Transverse colon (tissue), 4 donors: ENCODE results near the gene ACVR1. TPM values are rescaled to one million over a fixed set of nuclear protein-coding genes. Genes with fewer than 3 reads are reported as not detected.

Experiments used
- DNase-seq: peaks from one replicate; pipeline ENCODE4 v3.0.0-alpha.2; 2019
- H3K27ac ChIP-seq, 4 donors: fragments of 200-600 bp; sonication (generic); 2 replicates each; pipeline ENCODE4 v1.5.1; 2016 to 2018; ENCODE audit warnings: inconsistent platforms in 4 of 4
- H3K27me3 ChIP-seq: fragments of 200-600 bp; sonication (generic); 2 replicates; pipeline ENCODE4 v1.5.1; 2017; ENCODE audit warnings: inconsistent platforms
- H3K36me3 ChIP-seq, 4 donors: fragments of 200-600 bp; sonication (generic); 2 replicates each; pipeline ENCODE4 v1.5.1; 2017 to 2019; ENCODE audit warnings: inconsistent platforms in 4 of 4
- H3K4me1 ChIP-seq, 4 donors: fragments of 200-600 bp; sonication (generic); 2 replicates each; pipeline ENCODE4 v1.5.1; 2017 to 2020; ENCODE audit warnings: inconsistent platforms in 4 of 4
- H3K4me3 ChIP-seq, 4 donors: fragments of 200-600 bp; sonication (generic); 1 replicate in 1 of 4; 2 replicates in 3 of 4; pipeline versions ENCODE4 v1.5.1 to v1.6.1; 2017 to 2019; ENCODE audit warnings: inconsistent platforms in 4 of 4
- H3K9me3 ChIP-seq, 2 donors: fragments of 200-600 bp; sonication (generic); 2 replicates each; pipeline ENCODE4 v1.5.1; 2017 to 2019; ENCODE audit warnings: inconsistent platforms in 2 of 2
- EP300 ChIP-seq: sonication (generic); formaldehyde crosslinking; IDR thresholded peaks from one replicate; pipeline ENCODE4 v1.6.1; 2017; ENCODE audit warnings: antibody characterized with exemption, low read depth
- POLR2A ChIP-seq: fragments of 450-650 bp; IDR thresholded peaks from one replicate; pipeline ENCODE4 v1.6.1; 2016; ENCODE audit warnings: antibody characterized with exemption, mild to moderate bottlenecking, moderate library complexity
- POLR2AphosphoS5 ChIP-seq, 3 donors: sonication (generic); formaldehyde crosslinking; IDR thresholded peaks; one replicate each; pipeline ENCODE4 v1.6.1; 2016; ENCODE audit warnings: antibody characterized with exemption in 3 of 3
- WGBS, 2 donors: methylation state at CpG; one replicate each; pipeline ENCODE4 v1.1.5; 2018; ENCODE audit warnings: low coverage in 1 of 2; 5-methylcytosine and 5-hydroxymethylcytosine counted together
- in situ Hi-C, 4 donors: fragments of 200-750 bp; cut with MboI; loops; one replicate each; pipeline versions ENCODE4 v1.15.0 to v1.15.1; 2017; ENCODE audit warnings: low sequenced_read_pairs in 3 of 4, low pct_ligation_motif_present in 1 of 4, low pct_unique_long_range_greater_than_20kb in 1 of 4
- intact Hi-C: fragments of 100-400 bp; cut with DNase I; formaldehyde crosslinking; loops from one replicate; pipeline ENCODE4 v1.15.1; 2023; ENCODE audit warnings: low total_unique reads
- total RNA-seq, 4 donors: library from RNA; depleted of rRNA; stranded (reverse); fragments of >200 nt; gene quantifications; one replicate each; pipeline ENCODE4 v1.1.0, GENCODE V29; 2016
- TF ChIP-seq, protein P1 (sequence below), 5 experiments: fragments of 200-600 bp in 3 of 5; fragments of 450-650 bp in 2 of 5; sonication (generic) in 3 of 5; IDR thresholded peaks; 1 replicate in 2 of 5; 2 replicates in 3 of 5; pipeline ENCODE4 v1.5.1; 2016 to 2017; ENCODE audit warnings: antibody characterized with exemption in 5 of 5, inconsistent platforms in 3 of 5, mild to moderate bottlenecking in 2 of 5, moderate library complexity in 1 of 5

The ACVR1 gene
- total RNA-seq, 4 donors from 2014 or later, result 4.5 to 16.5 (median 11.8) TPM

DNA sequence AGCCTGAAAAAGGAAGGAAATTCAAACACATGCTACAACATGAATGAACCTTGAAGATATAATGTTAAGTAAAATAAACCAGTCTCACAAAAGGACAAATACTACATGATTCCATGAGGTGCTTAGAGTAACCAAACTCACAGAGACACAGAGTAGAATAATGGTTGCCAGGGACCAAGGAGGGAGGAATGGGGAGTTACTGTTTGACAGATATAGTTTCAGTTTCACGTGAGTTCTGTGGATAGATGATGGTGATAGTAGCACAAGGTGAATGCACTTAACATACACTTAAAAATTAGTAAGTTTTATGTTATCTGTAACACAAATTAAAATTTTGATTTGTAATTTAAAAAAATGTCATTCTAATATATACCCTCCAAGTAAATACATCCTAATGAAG lies 140.6 kb downstream of the ACVR1 start:
- no peak for DNase-seq
- WGBS, 2 donors, result 76 to 77% methylated on average over 1 of the region's 1 CpG
- Histone ChIP-seq H3K4me3 (no peak overlapping the region), H3K36me3 (peaks cover 0 to 29% (median 7%) of the 10 kb centered on the region in 4 donors), H3K4me1 (no peaks in the 10 kb centered on the region), H3K9me3 (no peaks in the 10 kb centered on the region), H3K27ac (no peak overlapping the region), H3K27me3 (no peaks in the 10 kb centered on the region)
- intact Hi-C loops (no loop called here), in situ Hi-C loops (no loop called here)
- TF ChIP-seq POLR2A (no peak), POLR2AphosphoS5 (IDR thresholded peaks at IDR 0.05) (no peak), EP300 (no peak)
- TF ChIP-seq, protein P1, sequence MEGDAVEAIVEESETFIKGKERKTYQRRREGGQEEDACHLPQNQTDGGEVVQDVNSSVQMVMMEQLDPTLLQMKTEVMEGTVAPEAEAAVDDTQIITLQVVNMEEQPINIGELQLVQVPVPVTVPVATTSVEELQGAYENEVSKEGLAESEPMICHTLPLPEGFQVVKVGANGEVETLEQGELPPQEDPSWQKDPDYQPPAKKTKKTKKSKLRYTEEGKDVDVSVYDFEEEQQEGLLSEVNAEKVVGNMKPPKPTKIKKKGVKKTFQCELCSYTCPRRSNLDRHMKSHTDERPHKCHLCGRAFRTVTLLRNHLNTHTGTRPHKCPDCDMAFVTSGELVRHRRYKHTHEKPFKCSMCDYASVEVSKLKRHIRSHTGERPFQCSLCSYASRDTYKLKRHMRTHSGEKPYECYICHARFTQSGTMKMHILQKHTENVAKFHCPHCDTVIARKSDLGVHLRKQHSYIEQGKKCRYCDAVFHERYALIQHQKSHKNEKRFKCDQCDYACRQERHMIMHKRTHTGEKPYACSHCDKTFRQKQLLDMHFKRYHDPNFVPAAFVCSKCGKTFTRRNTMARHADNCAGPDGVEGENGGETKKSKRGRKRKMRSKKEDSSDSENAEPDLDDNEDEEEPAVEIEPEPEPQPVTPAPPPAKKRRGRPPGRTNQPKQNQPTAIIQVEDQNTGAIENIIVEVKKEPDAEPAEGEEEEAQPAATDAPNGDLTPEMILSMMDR (IDR thresholded peaks at IDR 0.05), result no peak

DNA sequence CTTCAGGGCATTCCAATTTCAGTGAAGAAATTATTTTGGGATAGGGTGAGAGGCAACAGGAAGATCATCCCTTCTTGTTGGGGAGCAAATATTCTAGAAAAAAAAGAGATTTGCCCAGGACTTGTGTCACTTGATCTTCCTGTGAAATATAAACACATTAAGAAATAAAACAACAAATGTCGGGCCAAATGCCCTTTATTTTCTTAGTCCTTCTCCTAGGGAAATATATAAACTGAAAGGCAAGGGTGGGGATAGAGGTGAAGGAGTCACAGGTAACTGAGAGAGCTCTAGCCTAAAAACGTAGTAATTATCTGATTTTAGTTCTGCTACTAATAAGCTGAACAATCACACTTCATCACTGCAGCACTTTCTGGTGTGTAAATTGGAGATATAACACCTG lies 142.9 kb downstream of the ACVR1 start:
- H3K4me1 ChIP-seq, result no peaks in the 10 kb centered on the region
- H3K9me3 ChIP-seq, result no peaks in the 10 kb centered on the region
- H3K4me3 ChIP-seq, result no peak overlapping the region
- peaks cover 0 to 27% (median 7%) of the 10 kb centered on the region in 4 donors for H3K36me3 ChIP-seq
- DNase-seq, result no peak
- in situ Hi-C loops, result no loop called here
- intact Hi-C loops, result no loop called here
- H3K27me3 ChIP-seq, result no peaks in the 10 kb centered on the region
- 83 to 90% methylated on average over 2 of the region's 2 CpGs for WGBS, 2 donors
- no peak overlapping the region for H3K27ac ChIP-seq
- no peak for TF ChIP-seq POLR2AphosphoS5 (IDR thresholded peaks at IDR 0.05)
- no peak for TF ChIP-seq EP300
- TF ChIP-seq POLR2A, result no peak
- TF ChIP-seq, protein P1 (IDR thresholded peaks at IDR 0.05), result no peak

DNA sequence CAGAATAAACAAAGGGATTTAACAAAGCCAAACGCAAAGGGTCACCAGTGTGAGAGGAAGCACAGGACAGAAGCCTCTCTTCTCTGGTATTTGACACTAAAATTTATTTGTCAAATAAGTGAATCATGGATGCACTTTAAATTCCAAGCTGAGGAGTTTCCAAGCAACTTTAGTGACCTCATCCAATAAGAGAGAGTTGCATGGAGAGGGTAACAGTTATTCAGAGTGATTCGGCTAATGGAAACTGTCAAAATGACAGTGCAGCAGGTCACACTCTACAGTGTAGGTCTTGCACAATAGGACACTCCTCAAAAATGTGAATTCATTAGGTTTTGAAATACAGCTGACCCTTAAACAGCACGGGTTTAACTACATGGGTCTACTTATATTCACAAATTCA lies 143.5 kb downstream of the ACVR1 start:
- intact Hi-C loops, result no loop called here
- in situ Hi-C loops, result no loop called here
- Histone ChIP-seq H3K27ac (no peak overlapping the region), H3K27me3 (no peaks in the 10 kb centered on the region), H3K4me3 (no peak overlapping the region), H3K9me3 (no peaks in the 10 kb centered on the region), H3K4me1 (no peaks in the 10 kb centered on the region), H3K36me3 (peaks cover 0 to 20% (median 5%) of the 10 kb centered on the region in 4 donors)
- TF ChIP-seq POLR2A (no peak), EP300 (no peak), POLR2AphosphoS5 (IDR thresholded peaks at IDR 0.05) (no peak)
- TF ChIP-seq, protein P1 (IDR thresholded peaks at IDR 0.05), result no peak
- WGBS, 2 donors, result 63 to 74% methylated on average over 3 of the region's 3 CpGs
- DNase-seq, result no peak

DNA sequence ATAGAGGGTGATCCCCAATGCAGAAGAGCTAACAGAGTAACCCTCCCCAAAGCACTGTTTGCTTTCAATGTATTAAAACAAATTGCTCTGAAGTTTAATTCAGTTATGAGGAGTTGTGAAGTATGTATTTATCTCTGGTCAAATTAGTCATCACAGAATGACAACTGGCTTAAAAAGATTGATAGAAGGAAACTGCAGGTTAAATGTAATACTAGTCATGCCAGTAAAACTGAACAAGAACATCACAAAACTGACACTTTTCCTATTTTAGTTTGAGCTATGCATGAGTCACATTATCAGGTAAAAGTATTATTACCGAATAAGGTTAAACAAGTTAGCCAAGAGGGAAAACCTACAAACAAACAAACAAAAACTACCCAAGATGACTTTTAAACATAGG lies 148.4 kb downstream of the ACVR1 start:
- H3K36me3 ChIP-seq, result peaks cover 0 to 15% (median 0%) of the 10 kb centered on the region in 4 donors
- 89 to 96% methylated on average over 1 of the region's 1 CpG for WGBS, 2 donors
- no peak for TF ChIP-seq EP300
- TF ChIP-seq, protein P1 (IDR thresholded peaks at IDR 0.05), result no peak
- TF ChIP-seq POLR2A, result no peak
- TF ChIP-seq POLR2AphosphoS5 (IDR thresholded peaks at IDR 0.05), result no peak

More for the DNA sequence above, 148.4 kb downstream of the ACVR1 start:
- no peak overlapping the region for H3K4me3 ChIP-seq
- in situ Hi-C loops (no loop called here), intact Hi-C loops (no loop called here)
- DNase-seq, result no peak
- no peaks in the 10 kb centered on the region for H3K4me1 ChIP-seq
- H3K27ac ChIP-seq, result no peak overlapping the region
- peaks cover 14 to 19% of the 10 kb centered on the region in 2 donors for H3K9me3 ChIP-seq
- no peaks in the 10 kb centered on the region for H3K27me3 ChIP-seq
